ENCODE measurements around the gene TEKT1.
"Not testable (repeated sequence)": the region's sequence is repeated elsewhere in the genome, so short reads cannot be mapped to it uniquely, and the experiment has no call there.

The TEKT1 gene

GRCh38 chr17:6844406-6844805 lies 12.9 kb upstream of the TEKT1 start:
- peaks cover 53% of the 10 kb centered on the region for H3K27me3 Mint-ChIP-seq
- not testable (repeated sequence) for H3K9me3 Mint-ChIP-seq; H3K27ac Mint-ChIP-seq; H3K4me3 Mint-ChIP-seq; H3K36me3 Mint-ChIP-seq (ENCODE audit: low read depth); H3K4me1 Mint-ChIP-seq (ENCODE audit: low read depth)

DNA sequence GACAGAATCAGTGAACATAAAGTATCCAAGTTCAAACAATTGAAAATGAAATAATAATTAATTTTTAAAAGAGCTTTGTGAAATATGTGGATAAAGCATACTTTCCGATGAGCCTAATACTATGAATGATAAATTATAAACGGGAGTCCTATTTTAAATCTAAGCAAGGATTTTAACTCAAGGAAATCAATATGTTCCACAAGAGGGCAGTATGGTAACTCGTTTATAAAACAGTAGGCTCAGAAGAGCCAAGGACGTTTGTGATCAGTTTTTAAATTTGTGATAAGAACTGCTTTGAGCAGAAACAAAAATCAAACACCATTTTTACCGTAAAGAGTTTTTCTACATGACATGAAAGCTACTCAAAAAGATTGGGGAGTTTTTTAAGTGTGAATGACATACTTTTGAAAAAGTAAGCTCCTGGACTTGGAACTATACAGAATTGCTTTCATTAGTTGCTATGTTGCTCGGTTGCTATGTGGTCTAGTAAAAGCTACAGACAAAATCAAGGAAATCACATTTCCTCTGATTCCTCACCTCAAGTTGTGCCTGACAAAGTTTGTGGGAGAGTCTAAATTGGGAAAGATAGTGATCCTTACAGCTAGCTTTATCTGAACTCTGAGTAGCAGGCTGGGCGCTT lies 11.8 kb upstream of the TEKT1 start:
- Mint-ChIP-seq H3K4me1 (ENCODE audit: low read depth) (peaks cover 5% of the 10 kb centered on the region), H3K36me3 (ENCODE audit: low read depth) (no peaks in the 10 kb centered on the region), H3K27me3 (peaks cover 55% of the 10 kb centered on the region), H3K9me3 (no peaks in the 10 kb centered on the region), H3K27ac (no peak overlapping the region), H3K4me3 (no peak overlapping the region)

DNA sequence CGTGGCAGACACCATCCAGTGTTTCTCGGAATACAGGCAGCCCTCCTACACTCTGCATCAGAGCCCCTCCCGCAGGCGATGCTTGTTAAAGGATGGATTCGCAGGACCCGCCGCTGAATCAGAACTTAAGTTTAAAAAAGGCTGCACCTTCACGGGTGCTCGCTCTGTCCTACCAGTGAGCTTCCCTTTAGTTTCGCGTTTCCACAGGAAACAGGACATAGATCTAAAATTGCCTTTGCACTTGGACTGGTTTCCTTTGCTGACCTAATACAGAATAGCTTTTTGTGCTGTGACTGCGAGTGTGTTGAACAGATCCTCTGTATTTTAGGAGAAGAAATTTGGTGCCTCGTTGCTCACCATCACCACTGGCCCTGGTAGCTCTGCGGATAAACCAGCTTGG lies 10.2 kb upstream of the TEKT1 start:
- H3K4me1 Mint-ChIP-seq (ENCODE audit: low read depth); H3K36me3 Mint-ChIP-seq (ENCODE audit: low read depth); H3K27ac Mint-ChIP-seq; H3K4me3 Mint-ChIP-seq; H3K9me3 Mint-ChIP-seq: not testable (repeated sequence)
- H3K27me3 Mint-ChIP-seq, result peaks cover 56% of the 10 kb centered on the region

DNA sequence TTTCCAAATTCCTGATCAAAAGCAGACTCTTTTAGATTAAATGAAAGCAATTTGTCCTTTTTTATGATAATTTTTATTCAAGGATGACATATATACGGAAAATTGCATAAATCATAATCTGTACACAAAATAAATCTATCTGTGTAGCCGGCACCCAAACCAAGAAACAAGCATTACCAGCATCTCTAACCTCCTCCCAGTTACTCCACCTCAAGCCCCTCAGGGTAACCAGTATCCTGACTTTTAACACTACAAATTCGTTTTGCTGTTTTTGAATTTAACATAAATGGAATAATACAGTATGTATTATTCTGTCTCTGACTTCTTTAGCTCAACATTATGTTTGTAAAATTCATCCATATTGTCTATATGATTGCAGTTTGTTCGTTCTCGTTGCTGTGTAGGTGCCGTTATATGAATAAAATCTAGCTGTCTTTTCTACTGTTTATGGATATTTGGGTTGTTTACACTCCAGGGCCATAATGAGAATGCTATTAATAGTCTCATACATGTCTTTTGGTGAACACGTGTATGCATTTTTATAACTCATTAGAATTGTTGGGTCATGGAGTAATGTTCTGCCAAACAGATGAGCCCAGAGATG lies 1.0 kb downstream of the TEKT1 start:
- Mint-ChIP-seq H3K4me3 (no peak overlapping the region), H3K9me3 (no peaks in the 10 kb centered on the region), H3K27ac (no peak overlapping the region), H3K4me1 (ENCODE audit: low read depth) (peaks cover 12% of the 10 kb centered on the region), H3K36me3 (ENCODE audit: low read depth) (no peaks in the 10 kb centered on the region), H3K27me3 (peaks cover 57% of the 10 kb centered on the region)

GRCh38 chr17:6823011-6823442 lies 8.5 kb downstream of the TEKT1 start:
- no peak overlapping the region for H3K27ac Mint-ChIP-seq
- H3K36me3 Mint-ChIP-seq (ENCODE audit: low read depth), result no peaks in the 10 kb centered on the region
- H3K4me1 Mint-ChIP-seq (ENCODE audit: low read depth), result no peaks in the 10 kb centered on the region
- no peaks in the 10 kb centered on the region for H3K9me3 Mint-ChIP-seq
- H3K27me3 Mint-ChIP-seq, result peaks cover 41% of the 10 kb centered on the region
- H3K4me3 Mint-ChIP-seq, result no peak overlapping the region

DNA sequence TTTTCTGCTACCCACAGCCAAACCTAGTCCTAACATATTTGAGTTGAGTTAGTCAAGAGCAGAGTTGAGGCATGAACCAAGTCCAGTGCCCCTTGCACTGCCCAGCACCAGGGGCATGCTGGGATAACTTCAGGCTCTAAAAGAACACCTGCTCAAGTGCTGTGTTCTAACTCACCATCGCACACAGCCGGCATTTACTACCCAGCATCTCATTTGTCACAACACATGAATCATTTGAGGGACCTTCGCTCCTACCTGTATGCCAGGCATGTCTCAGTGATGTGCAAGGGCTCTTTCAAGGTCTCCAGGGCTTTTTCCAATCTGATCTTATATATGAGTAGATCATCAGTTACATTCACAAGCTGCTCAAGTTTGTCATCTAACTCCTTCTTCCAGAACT lies 12.6 kb downstream of the TEKT1 start:
- Mint-ChIP-seq H3K9me3 (no peaks in the 10 kb centered on the region), H3K27me3 (peaks cover 27% of the 10 kb centered on the region), H3K4me3 (no peak overlapping the region), H3K27ac (no peak overlapping the region), H3K4me1 (ENCODE audit: low read depth) (no peaks in the 10 kb centered on the region), H3K36me3 (ENCODE audit: low read depth) (no peaks in the 10 kb centered on the region)

- H3K27ac Mint-ChIP-seq; H3K36me3 Mint-ChIP-seq (ENCODE audit: low read depth); H3K4me3 Mint-ChIP-seq; H3K9me3 Mint-ChIP-seq; H3K4me1 Mint-ChIP-seq (ENCODE audit: low read depth): not testable (repeated sequence)
- peaks cover 31% of the 10 kb centered on the region for H3K27me3 Mint-ChIP-seq
Measured at GRCh38 chr17:6816368-6816767, 15.2 kb downstream of the TEKT1 start.

GRCh38 chr17:6815775-6816174 lies 15.8 kb downstream of the TEKT1 start:
- no peaks in the 10 kb centered on the region for H3K36me3 Mint-ChIP-seq (ENCODE audit: low read depth)
- H3K4me1 Mint-ChIP-seq (ENCODE audit: low read depth), result no peaks in the 10 kb centered on the region
- H3K4me3 Mint-ChIP-seq, result no peak overlapping the region
- no peaks in the 10 kb centered on the region for H3K9me3 Mint-ChIP-seq
- peaks cover 29% of the 10 kb centered on the region for H3K27me3 Mint-ChIP-seq
- H3K27ac Mint-ChIP-seq, result no peak overlapping the region

- Mint-ChIP-seq H3K27ac (no peak overlapping the region), H3K4me1 (ENCODE audit: low read depth) (no peaks in the 10 kb centered on the region), H3K4me3 (no peak overlapping the region), H3K36me3 (ENCODE audit: low read depth) (no peaks in the 10 kb centered on the region), H3K27me3 (peaks cover 30% of the 10 kb centered on the region), H3K9me3 (no peaks in the 10 kb centered on the region)
Measured at GRCh38 chr17:6812295-6812694, 19.2 kb downstream of the TEKT1 start.

DNA sequence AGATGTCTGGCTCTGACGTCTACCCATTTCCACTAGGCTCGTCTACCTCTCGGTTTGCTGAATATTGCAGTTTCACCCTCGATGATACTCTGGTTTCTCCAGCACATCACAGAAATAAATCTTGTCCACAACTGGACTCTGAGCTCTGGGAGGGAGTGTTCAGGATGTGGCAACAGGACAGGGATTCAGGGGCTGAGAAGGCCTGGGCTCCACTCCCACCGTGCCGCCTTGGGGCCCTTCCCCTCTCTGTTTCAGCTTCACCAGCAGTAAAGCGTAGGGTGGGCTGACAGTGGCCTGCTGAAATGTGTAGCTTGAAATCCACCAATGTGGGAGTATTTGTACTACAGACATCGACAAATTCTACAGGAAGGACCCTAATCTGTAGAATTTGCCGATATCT lies 20.0 kb downstream of the TEKT1 start:
- Mint-ChIP-seq H3K4me1 (ENCODE audit: low read depth) (no peaks in the 10 kb centered on the region), H3K9me3 (no peaks in the 10 kb centered on the region), H3K27ac (no peak overlapping the region), H3K27me3 (peaks cover 30% of the 10 kb centered on the region), H3K36me3 (ENCODE audit: low read depth) (no peaks in the 10 kb centered on the region), H3K4me3 (no peak overlapping the region)

- no peaks in the 10 kb centered on the region for H3K9me3 Mint-ChIP-seq
- H3K36me3 Mint-ChIP-seq (ENCODE audit: low read depth), result no peaks in the 10 kb centered on the region
- H3K4me1 Mint-ChIP-seq (ENCODE audit: low read depth), result no peaks in the 10 kb centered on the region
- no peak overlapping the region for H3K4me3 Mint-ChIP-seq
- H3K27me3 Mint-ChIP-seq, result peaks cover 15% of the 10 kb centered on the region
- H3K27ac Mint-ChIP-seq, result no peak overlapping the region
Measured at GRCh38 chr17:6800422-6801027, 31.0 kb downstream of the TEKT1 start.

DNA sequence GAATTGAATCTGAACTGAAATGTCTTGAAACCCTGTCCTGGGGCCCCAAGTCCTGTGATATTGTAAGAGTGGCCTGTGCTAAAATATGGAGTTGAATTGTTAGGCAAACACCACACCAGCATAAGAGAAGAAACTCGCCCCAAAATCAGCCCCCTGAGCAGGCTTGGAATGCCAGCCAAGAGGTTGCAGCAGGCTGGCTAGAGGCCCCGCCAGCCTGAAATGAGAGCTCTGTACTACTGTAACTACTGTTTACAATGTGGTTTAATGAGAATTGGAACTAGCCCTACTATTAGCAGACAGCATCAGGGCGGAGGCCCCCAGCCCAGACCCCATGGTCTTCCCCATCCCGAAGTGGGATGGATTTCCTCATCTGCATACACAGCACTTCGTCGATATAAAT lies 31.8 kb downstream of the TEKT1 start:
- peaks cover 13% of the 10 kb centered on the region for H3K27me3 Mint-ChIP-seq
- no peak overlapping the region for H3K27ac Mint-ChIP-seq
- no peaks in the 10 kb centered on the region for H3K36me3 Mint-ChIP-seq (ENCODE audit: low read depth)
- H3K4me1 Mint-ChIP-seq (ENCODE audit: low read depth), result no peaks in the 10 kb centered on the region
- H3K9me3 Mint-ChIP-seq, result no peaks in the 10 kb centered on the region
- H3K4me3 Mint-ChIP-seq, result no peak overlapping the region

- Mint-ChIP-seq H3K27me3 (peaks cover 14% of the 10 kb centered on the region), H3K36me3 (ENCODE audit: low read depth) (no peaks in the 10 kb centered on the region), H3K4me3 (no peak overlapping the region), H3K9me3 (no peaks in the 10 kb centered on the region), H3K4me1 (ENCODE audit: low read depth) (no peaks in the 10 kb centered on the region), H3K27ac (no peak overlapping the region)
Measured at GRCh38 chr17:6797718-6798351, 33.7 kb downstream of the TEKT1 start.

- H3K27me3 Mint-ChIP-seq, result peaks cover 22% of the 10 kb centered on the region
- no peaks in the 10 kb centered on the region for H3K36me3 Mint-ChIP-seq (ENCODE audit: low read depth)
- no peak overlapping the region for H3K4me3 Mint-ChIP-seq
- no peaks in the 10 kb centered on the region for H3K4me1 Mint-ChIP-seq (ENCODE audit: low read depth)
- H3K9me3 Mint-ChIP-seq, result no peaks in the 10 kb centered on the region
- no peak overlapping the region for H3K27ac Mint-ChIP-seq
Measured at GRCh38 chr17:6796887-6797490, 34.5 kb downstream of the TEKT1 start.
